K562 (cell line): ENCODE data around the gene EPN3. TPM values are rescaled to one million over a fixed set of nuclear protein-coding genes. Genes with fewer than 3 reads are reported as not detected.

Source experiments
- ATAC-seq: fragments of 200-7000 bp; cut with Tn5 transposase; 3 replicates; pipeline ENCODE4 v1.9.1; 2020; ENCODE audit warnings: moderate library complexity
- BruUV-seq: library from RNA; stranded (reverse); fragments of 400-500 nt; replicated peaks from 2 replicates; lab custom pipeline; 2021; lab: Mats Ljungman, UMichigan
- CTCF ChIA-PET: fragments of 300-600 bp; formaldehyde crosslinking; extraction: SDS; loops from one replicate; lab custom pipeline; 2021; ENCODE audit warnings: low intra/inter-chr PET ratio; lab: Yijun Ruan, JAX
- POLR2A ChIA-PET: fragments of 300-600, 350-650 bp; sonication (Branson Sonifier 250); formaldehyde crosslinking; extraction: SDS; loops from one replicate; lab custom pipeline; 2021; ENCODE audit warnings: antibody characterized with exemption, inconsistent platforms; lab: Yijun Ruan, JAX
- DNase-seq, 4 experiments: peaks; one replicate each; pipeline versions ENCODE4 v3.0.0 to v3.0.0-alpha.2; 2011 to 2018; ENCODE audit warnings: low spot score in 3 of 4, mixed read lengths in 3 of 4; ENCODE audit errors: extremely low read depth in 1 of 4
- FAIRE-seq: peaks from 2 replicates; lab custom pipeline; 2011; peaks lifted over from hg19 to GRCh38; lab: Jason Lieb, UNC
- H2AFZ ChIP-seq: 2 replicates; pipeline ENCODE4 v1.6.0; 2011; ENCODE audit warnings: low read depth, low read length, control low read depth, inconsistent platforms
- H3K27ac ChIP-seq: fragments of 200-600 bp; 3 replicates; pipeline ENCODE4 v1.8.0; 2011; ENCODE audit warnings: low read depth, mild to moderate bottlenecking, control low read depth, inconsistent platforms, low read length, moderate library complexity, mixed read lengths; ENCODE audit errors: extremely low read depth
- H3K27me3 ChIP-seq, 2 experiments: fragments of 300-600 bp in 1 of 2; 2 replicates in 1 of 2; 3 replicates in 1 of 2; pipeline versions ENCODE4 v1.6.0 to v1.8.0; 2011; ENCODE audit warnings: inconsistent platforms in 2 of 2, low read length in 2 of 2, mild to moderate bottlenecking in 1 of 2, mixed read lengths in 1 of 2, moderate library complexity in 1 of 2; ENCODE audit not compliant: control insufficient read depth in 2 of 2, insufficient read depth in 2 of 2
- H3K36me3 ChIP-seq: fragments of 300-600 bp; 3 replicates; pipeline ENCODE4 v1.8.0; 2011; ENCODE audit warnings: mild to moderate bottlenecking, low read length, inconsistent platforms; ENCODE audit not compliant: control insufficient read depth, insufficient read depth
- H3K4me1 ChIP-seq, 2 experiments: fragments of 200-600 bp in 1 of 2; replicated peaks in 1 of 2; 2 replicates in 1 of 2; 3 replicates in 1 of 2; pipeline versions ENCODE4 v1.5.1 to v1.8.0; 2011; ENCODE audit warnings: inconsistent platforms in 2 of 2, low read length in 2 of 2, mild to moderate bottlenecking in 1 of 2, mixed read lengths in 1 of 2, moderate library complexity in 1 of 2; ENCODE audit not compliant: control insufficient read depth in 2 of 2, insufficient read depth in 2 of 2
- H3K4me2 ChIP-seq: 2 replicates; pipeline ENCODE4 v1.6.1; 2011; ENCODE audit warnings: low read length, control low read depth, inconsistent platforms, mixed read lengths; ENCODE audit not compliant: insufficient read depth
- H3K4me3 ChIP-seq: fragments of 200-600 bp; sonication (generic), shearing (Covaris generic); 2 replicates; pipeline ENCODE4 v1.5.1; 2016; ENCODE audit warnings: control low read depth, inconsistent platforms
- H3K79me2 ChIP-seq: fragments of 200-600 bp; 3 replicates; pipeline ENCODE4 v1.8.0; 2011; ENCODE audit warnings: low read length, inconsistent platforms; ENCODE audit not compliant: control insufficient read depth, insufficient read depth
- H3K9ac ChIP-seq, 2 experiments: 2 replicates each; pipeline versions ENCODE4 v1.6.0 to v1.6.1; 2011; ENCODE audit warnings: low read depth in 2 of 2, low read length in 2 of 2, control low read depth in 1 of 2, inconsistent platforms in 1 of 2, mild to moderate bottlenecking in 1 of 2, mixed read lengths in 1 of 2; ENCODE audit not compliant: insufficient read depth in 1 of 2
- H3K9me1 ChIP-seq: one replicate; pipeline ENCODE4 v1.6.0; 2011; ENCODE audit warnings: inconsistent platforms, mild to moderate bottlenecking, low read length, moderate library complexity; ENCODE audit not compliant: control insufficient read depth, insufficient read depth
- H3K9me3 ChIP-seq: replicated peaks from 2 replicates; pipeline ENCODE4 v1.5.1; 2011; ENCODE audit warnings: low read depth, low read length, inconsistent platforms; ENCODE audit not compliant: control insufficient read depth, insufficient read depth
- H4K20me1 ChIP-seq: replicated peaks from 2 replicates; pipeline ENCODE4 v1.6.1; 2011; ENCODE audit warnings: low read length, inconsistent platforms, mixed read lengths; ENCODE audit not compliant: control insufficient read depth, insufficient read depth
- ATF7 ChIP-seq: fragments of 450-650 bp; IDR thresholded peaks from 2 replicates; pipeline ENCODE4 v1.7.1; 2014; ENCODE audit warnings: mild to moderate bottlenecking, moderate library complexity
- CEBPG ChIP-seq, 3 experiments: fragments of 200-800 bp in 1 of 3; sonication (Bioruptor generic) in 1 of 3; sonication (generic) in 1 of 3; formaldehyde crosslinking in 1 of 3; IDR thresholded peaks in 2 of 3; conservative IDR thresholded peaks in 1 of 3; 2 replicates each; pipeline versions ENCODE4 v1.6.1 to v1.8.0; 2016 to 2022; ENCODE audit warnings: missing compliant biosample characterization in 2 of 3, missing genetic modification characterization in 2 of 3, mild to moderate bottlenecking in 1 of 3, missing genetic modification reagents in 1 of 3
- GTF2E2 ChIP-seq: fragments of 200-800 bp; sonication (Bioruptor generic); IDR thresholded peaks from 2 replicates; pipeline ENCODE4 v1.6.1; 2016; ENCODE audit warnings: missing genetic modification characterization, missing compliant biosample characterization
- KLF10 ChIP-seq: fragments of 250-450 bp; sonication (Bioruptor Pico); IDR thresholded peaks from 2 replicates; pipeline ENCODE4 v1.6.1; 2021; ENCODE audit warnings: matching md5 sums
- MEIS2 ChIP-seq: fragments of 450-650 bp; IDR thresholded peaks from 2 replicates; pipeline ENCODE4 v1.6.1; 2014; ENCODE audit warnings: mild to moderate bottlenecking; ENCODE audit not compliant: partially characterized antibody
- NR2C1 ChIP-seq, 2 experiments: fragments of 450-650 bp; IDR thresholded peaks; 2 replicates each; pipeline ENCODE4 v1.6.1; 2017; ENCODE audit warnings: mild to moderate bottlenecking in 2 of 2, antibody characterized with exemption in 1 of 2, inconsistent platforms in 1 of 2, missing compliant biosample characterization in 1 of 2, missing genetic modification characterization in 1 of 2
- RBM25 ChIP-seq: fragments of 200-400 bp; formaldehyde crosslinking; IDR thresholded peaks from 2 replicates; pipeline ENCODE4 v1.6.1; 2018; ENCODE audit warnings: low read length, low read depth, moderate library complexity; ENCODE audit not compliant: severe bottlenecking
- SMARCE1 ChIP-seq: fragments of 450-650 bp; IDR thresholded peaks from 2 replicates; pipeline ENCODE4 v1.7.1; 2016; ENCODE audit warnings: mild to moderate bottlenecking
- TFAM ChIP-seq: fragments of 250-450 bp; sonication (Bioruptor Pico); conservative IDR thresholded peaks from 2 replicates; pipeline ENCODE4 v1.5.0; 2021; ENCODE audit warnings: mild to moderate bottlenecking, moderate library complexity
- ZNF696 ChIP-seq: fragments of 250-450 bp; sonication (Bioruptor Pico); conservative IDR thresholded peaks from 2 replicates; pipeline ENCODE4 v1.4.0; 2020; ENCODE audit warnings: mild to moderate bottlenecking, moderate library complexity
- WGBS: fragments of 100-300 bp; shearing (Covaris generic); methylation state at CpG from one replicate; pipeline ENCODE4 v1.1.6; 2016; ENCODE audit warnings: low coverage, mixed read lengths; ENCODE audit not compliant: insufficient coverage; ENCODE audit errors: missing lambda C conversion rate; 5-methylcytosine and 5-hydroxymethylcytosine counted together
- in situ Hi-C: fragments of 300-500 bp; cut with MboI; formaldehyde crosslinking; loops from 4 replicates; pipeline ENCODE4 v1.15.0; 2018; ENCODE audit warnings: inconsistent platforms, mixed read lengths
- intact Hi-C: fragments of 100-400 bp; cut with micrococcal nuclease; formaldehyde crosslinking; loops from 2 replicates; pipeline ENCODE4 v1.14.2; 2022
- polyA plus RNA-seq, 8 experiments: library from polyadenylated mRNA; depleted of rRNA in 4 of 8; stranded (reverse) in 5 of 8; unstranded in 3 of 8; fragments of >200 nt; fragmentation: Nextera tagmentation in 2 of 8; fragmentation: Illumina TruSeq in 1 of 8; extraction: Ambion mirVana in 2 of 8; extraction: Trizol in 1 of 8; gene quantifications; 2 replicates each; pipeline versions ENCODE4 v1.2.1 to v1.2.3, GENCODE V29; 2011 to 2014; ENCODE audit warnings: inconsistent platforms in 1 of 8, missing spikeins in 1 of 8
- total RNA-seq, 7 experiments: library from RNA; depleted of rRNA in 6 of 7; stranded (reverse); fragments of >200 nt in 6 of 7; fragmentation: Illumina TruSeq in 2 of 7; extraction: Trizol in 2 of 7; gene quantifications; 2 replicates each; pipeline versions ENCODE4 v1.2.1 to v1.2.3, GENCODE V29; 2011 to 2021; ENCODE audit warnings: low replicate concordance in 1 of 7
- TF ChIP-seq, protein P1 (sequence below): sonication (generic); formaldehyde crosslinking; IDR thresholded peaks from 2 replicates; pipeline ENCODE4 v1.8.1; 2023; ENCODE audit warnings: mild to moderate bottlenecking, missing genetic modification reagents

Gene EPN3
- total and polyA plus RNA-seq, 9 of the 15 experiments (the other 6 are each of a cell fraction or from before 2014, with no cell fraction given), result 0.16 TPM; not detected in 8

DNA sequence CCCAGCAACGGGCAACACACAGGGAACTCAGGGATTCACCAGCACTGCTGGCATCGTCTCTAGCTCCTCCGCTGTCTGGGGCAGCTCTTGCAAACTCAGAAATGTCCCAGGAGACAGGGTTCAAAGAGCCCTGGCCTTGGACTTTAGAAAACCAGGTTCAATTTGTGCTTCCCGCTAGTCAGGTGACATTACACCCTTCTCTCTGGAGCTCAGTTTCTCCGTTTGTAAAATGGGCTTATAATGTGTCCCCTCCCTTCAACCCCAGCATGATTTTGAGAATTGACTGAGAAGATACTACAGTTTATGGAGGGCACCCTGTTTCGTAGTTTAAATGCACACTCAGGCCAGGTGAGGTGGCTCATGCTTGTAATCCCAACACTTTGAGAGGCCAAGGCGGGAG, 26.2 kb upstream of the EPN3 start:
- H3K27me3 ChIP-seq, result peaks cover 27 to 61% of the 10 kb centered on the region in 2 experiments
- H3K4me1 ChIP-seq, result peaks cover 0 to 9% of the 10 kb centered on the region in 2 experiments; a peak in 1 of 5 replicates
- H2AFZ ChIP-seq, result no peak overlapping the region
- DNase-seq (no peak), ATAC-seq (no peak), FAIRE-seq (no peak)
- no peaks in the 10 kb centered on the region for H3K9me1 ChIP-seq
- intact Hi-C loops (no loop called here), in situ Hi-C loops (no loop called here)
- WGBS, result 22% methylated on average over 7 of the region's 7 CpGs
- ChIA-PET POLR2A (interaction anchor here (0.6 to 1.5 kb wide), 3 partner anchors 10 to 493 kb away, joined by 3 to 4 read pairs (median 3); no protein-coding TSS in a partner anchor), CTCF (no interaction called here)
- no peaks in the 10 kb centered on the region for H3K9me3 ChIP-seq
- no peak overlapping the region for H3K4me2 ChIP-seq
- no peaks in the 10 kb centered on the region for H3K79me2 ChIP-seq
- TF ChIP-seq TFAM (CRISPR knock-in tag) (no peak), RBM25 (peak; percentile 4)
- no peak overlapping the region for H3K27ac ChIP-seq
- H3K4me3 ChIP-seq, result no peak overlapping the region
- no TSS peak for BruUV-seq
- no peaks in the 10 kb centered on the region for H3K36me3 ChIP-seq
- H4K20me1 ChIP-seq, result 0 out of 2 replicates have a peak, but pooled peaks cover under 1% of the 10 kb centered on the region
- H3K9ac ChIP-seq, result peak overlapping the region in 1 of 2 experiments; percentile 15; a peak in 1 of 4 replicates

DNA sequence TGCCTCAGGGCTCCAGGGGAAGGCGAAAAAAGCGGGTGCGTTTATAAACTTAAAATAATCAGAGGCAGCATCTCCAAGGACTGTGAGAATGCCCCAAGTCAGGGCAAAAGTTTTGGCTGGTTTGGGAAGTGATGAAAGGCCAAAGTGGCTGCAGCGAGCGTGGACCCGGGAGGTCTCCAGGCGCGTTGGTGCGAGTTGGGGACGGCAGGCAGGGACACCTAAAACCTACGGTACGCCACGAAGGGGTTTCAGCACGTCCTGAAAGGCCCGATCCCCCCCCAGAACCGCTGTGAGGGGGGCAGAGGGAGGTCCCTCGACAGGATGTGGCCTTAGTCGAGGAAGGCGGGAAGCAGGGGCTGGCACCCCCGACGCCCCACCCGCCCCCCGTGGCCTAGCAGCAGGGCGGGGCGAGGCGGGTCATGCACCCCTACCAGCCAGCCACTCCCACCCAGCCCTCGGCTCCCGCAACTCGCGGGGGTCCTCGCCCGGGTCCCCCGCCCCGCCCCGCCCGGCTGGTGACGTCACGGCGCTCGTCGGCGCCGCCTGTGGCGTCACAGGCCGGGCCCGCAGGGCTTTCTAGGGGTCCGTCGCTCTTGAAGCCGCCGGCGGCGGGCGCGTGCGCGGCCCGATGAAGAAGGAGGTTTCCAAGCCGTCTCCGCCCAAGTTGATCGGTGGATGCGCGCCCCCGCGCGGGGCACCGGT, 24.5 kb upstream of the EPN3 start, which contains the start of gene MYCBPAP:
TSS of gene MYCBPAP (plus strand) at position 569 of the 702 bp plus-strand sequence. CDS start 236 bp downstream, outside the sequence.
- 0 out of 2 replicates have a peak within 1 kb of the TSS, but pooled peaks have one; percentile 19 for H2AFZ ChIP-seq
- H3K9me3 ChIP-seq, result no peaks in the 10 kb centered on the region
- intact Hi-C loops (no loop called here), in situ Hi-C loops (no loop called here)
- H3K9me1 ChIP-seq, result no peaks in the 10 kb centered on the region
- BruUV-seq, result no TSS peak
- H3K79me2 ChIP-seq, result no peaks in the 10 kb centered on the region
- no peaks in the 10 kb centered on the region for H3K36me3 ChIP-seq
- FAIRE-seq (no peak), DNase-seq (peak in 2 of 4 experiments; percentile 30 to 35), ATAC-seq (no peak)
- H3K27me3 ChIP-seq, result peaks cover 29 to 68% of the 10 kb centered on the region in 2 experiments
- WGBS, result 51% methylated on average over 36 of the region's 66 CpGs
- no peak within 1 kb of the TSS for H3K9ac ChIP-seq
- ChIA-PET CTCF (no interaction called here), POLR2A (interaction anchor here (0.8 kb wide), 1 partner anchor 361 kb away, joined by 3 read pairs; no protein-coding TSS in a partner anchor)
- no peak within 1 kb of the TSS for H3K4me2 ChIP-seq
- H3K27ac ChIP-seq, result no peak within 1 kb of the TSS
- H4K20me1 ChIP-seq, result no peaks in the 10 kb centered on the region
- H3K4me1 ChIP-seq, result peaks cover 0 to 9% of the 10 kb centered on the region in 2 experiments; a peak in 1 of 5 replicates
- no peak within 1 kb of the TSS for H3K4me3 ChIP-seq
- no peak for TF ChIP-seq GTF2E2
- TF ChIP-seq SMARCE1, result no peak
- TF ChIP-seq ATF7, result no peak
- TF ChIP-seq, protein P1, sequence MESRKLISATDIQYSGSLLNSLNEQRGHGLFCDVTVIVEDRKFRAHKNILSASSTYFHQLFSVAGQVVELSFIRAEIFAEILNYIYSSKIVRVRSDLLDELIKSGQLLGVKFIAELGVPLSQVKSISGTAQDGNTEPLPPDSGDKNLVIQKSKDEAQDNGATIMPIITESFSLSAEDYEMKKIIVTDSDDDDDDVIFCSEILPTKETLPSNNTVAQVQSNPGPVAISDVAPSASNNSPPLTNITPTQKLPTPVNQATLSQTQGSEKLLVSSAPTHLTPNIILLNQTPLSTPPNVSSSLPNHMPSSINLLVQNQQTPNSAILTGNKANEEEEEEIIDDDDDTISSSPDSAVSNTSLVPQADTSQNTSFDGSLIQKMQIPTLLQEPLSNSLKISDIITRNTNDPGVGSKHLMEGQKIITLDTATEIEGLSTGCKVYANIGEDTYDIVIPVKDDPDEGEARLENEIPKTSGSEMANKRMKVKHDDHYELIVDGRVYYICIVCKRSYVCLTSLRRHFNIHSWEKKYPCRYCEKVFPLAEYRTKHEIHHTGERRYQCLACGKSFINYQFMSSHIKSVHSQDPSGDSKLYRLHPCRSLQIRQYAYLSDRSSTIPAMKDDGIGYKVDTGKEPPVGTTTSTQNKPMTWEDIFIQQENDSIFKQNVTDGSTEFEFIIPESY, result peak; percentile 60; the same call in 1 of the 2 replicates
- TF ChIP-seq NR2C1 (IDR thresholded peaks at IDR 0.05), result no peak
- TF ChIP-seq NR2C1 (tag; IDR thresholded peaks at IDR 0.05), result no peak
- TF ChIP-seq MEIS2, result no peak
- no peak for TF ChIP-seq ZNF696 (CRISPR knock-in tag)
- TF ChIP-seq KLF10 (CRISPR knock-in tag), result no peak
- TF ChIP-seq CEBPG (CRISPR knock-in tag; IDR thresholded peaks at IDR 0.05), result no peak
- TF ChIP-seq CEBPG (tag; conservative IDR thresholded peaks at IDR 0.05 in 1 of 2, IDR thresholded peaks at IDR 0.05 in 1 of 2), result no peak
